ENCODE results near the gene EEF2.

- TF ChIP-seq, protein P1, sequence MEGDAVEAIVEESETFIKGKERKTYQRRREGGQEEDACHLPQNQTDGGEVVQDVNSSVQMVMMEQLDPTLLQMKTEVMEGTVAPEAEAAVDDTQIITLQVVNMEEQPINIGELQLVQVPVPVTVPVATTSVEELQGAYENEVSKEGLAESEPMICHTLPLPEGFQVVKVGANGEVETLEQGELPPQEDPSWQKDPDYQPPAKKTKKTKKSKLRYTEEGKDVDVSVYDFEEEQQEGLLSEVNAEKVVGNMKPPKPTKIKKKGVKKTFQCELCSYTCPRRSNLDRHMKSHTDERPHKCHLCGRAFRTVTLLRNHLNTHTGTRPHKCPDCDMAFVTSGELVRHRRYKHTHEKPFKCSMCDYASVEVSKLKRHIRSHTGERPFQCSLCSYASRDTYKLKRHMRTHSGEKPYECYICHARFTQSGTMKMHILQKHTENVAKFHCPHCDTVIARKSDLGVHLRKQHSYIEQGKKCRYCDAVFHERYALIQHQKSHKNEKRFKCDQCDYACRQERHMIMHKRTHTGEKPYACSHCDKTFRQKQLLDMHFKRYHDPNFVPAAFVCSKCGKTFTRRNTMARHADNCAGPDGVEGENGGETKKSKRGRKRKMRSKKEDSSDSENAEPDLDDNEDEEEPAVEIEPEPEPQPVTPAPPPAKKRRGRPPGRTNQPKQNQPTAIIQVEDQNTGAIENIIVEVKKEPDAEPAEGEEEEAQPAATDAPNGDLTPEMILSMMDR (IDR thresholded peaks at IDR 0.05), result no peak
- TF ChIP-seq POLR2A (IDR thresholded peaks at IDR 0.05), result peak in 1 of 2 donors; percentile 71
Measured at GRCh38 chr19:3950871-3951861, 34.1 kb downstream of the EEF2 start.
